ENCODE data around the gene MAP3K6. TPM values are rescaled to one million over a fixed set of nuclear protein-coding genes. Genes with fewer than 3 reads are reported as not detected.

MAP3K6 gene
- total and polyA plus RNA-seq, 4 donors, result 1.3 to 8.3 (median 4.0) TPM

DNA sequence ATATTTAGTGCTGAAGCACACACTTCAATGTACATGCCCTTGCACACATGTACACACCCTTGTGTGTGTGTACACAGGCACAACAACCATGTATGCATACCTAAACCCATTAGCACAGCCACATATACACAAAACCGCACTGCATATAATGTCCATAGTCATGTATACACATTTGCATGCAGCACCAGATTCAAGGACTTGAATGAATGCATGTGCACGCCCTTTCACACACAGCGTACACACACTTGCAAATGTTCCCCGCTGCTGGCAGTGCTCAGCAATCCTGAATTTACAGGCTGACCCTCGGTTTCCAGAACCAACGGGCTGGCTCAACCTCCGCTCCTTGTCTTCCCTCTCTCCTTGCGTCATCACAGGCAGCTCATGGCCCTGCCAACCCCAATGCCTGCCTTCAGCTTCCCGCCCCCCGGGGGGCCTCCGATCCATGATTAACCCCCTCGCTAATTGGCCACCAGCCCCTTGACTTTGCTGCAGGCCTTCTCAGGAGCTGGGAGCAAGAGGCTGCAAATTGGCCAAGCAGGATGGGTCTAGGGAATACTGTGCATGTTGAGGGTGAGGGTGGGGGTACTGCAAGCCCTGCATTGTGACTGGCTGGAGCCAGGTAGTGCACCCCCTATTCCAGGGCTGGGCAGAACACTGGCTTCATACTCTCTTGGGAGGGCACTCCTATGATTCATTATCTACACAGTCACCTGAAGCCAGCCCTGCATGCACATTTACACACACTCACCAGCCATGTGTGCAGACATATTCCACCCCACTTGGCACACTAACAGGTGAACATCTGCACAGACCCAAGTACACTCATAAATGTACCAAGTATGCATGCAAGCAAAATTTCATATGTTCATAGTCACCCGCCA lies 33.6 kb upstream of the MAP3K6 start:
- DNase-seq (ENCODE audit: low spot score), result no peak
- no peaks in the 10 kb centered on the region for H3K9me3 ChIP-seq (ENCODE audit: control insufficient read depth in 4 of 4, low read length in 3 of 4)
- no peak overlapping the region for H3K4me3 ChIP-seq (ENCODE audit: low read depth in 1 of 3, low read length in 3 of 3)
- no peak overlapping the region for H3K9ac ChIP-seq (ENCODE audit: low read depth in 1 of 2, low read length in 2 of 2)
- peaks cover 0 to 12% (median 2%) of the 10 kb centered on the region in 4 donors for H3K4me1 ChIP-seq (ENCODE audit: control insufficient read depth in 4 of 4, insufficient read depth in 4 of 4, low read length in 3 of 4)
- TF ChIP-seq HNF4G (IDR thresholded peaks at IDR 0.05), result no peak
- TF ChIP-seq, protein P1, sequence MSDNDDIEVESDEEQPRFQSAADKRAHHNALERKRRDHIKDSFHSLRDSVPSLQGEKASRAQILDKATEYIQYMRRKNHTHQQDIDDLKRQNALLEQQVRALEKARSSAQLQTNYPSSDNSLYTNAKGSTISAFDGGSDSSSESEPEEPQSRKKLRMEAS (IDR thresholded peaks at IDR 0.05), result no peak
- TF ChIP-seq SP1 (IDR thresholded peaks at IDR 0.05), result no peak
- TF ChIP-seq, protein P2, sequence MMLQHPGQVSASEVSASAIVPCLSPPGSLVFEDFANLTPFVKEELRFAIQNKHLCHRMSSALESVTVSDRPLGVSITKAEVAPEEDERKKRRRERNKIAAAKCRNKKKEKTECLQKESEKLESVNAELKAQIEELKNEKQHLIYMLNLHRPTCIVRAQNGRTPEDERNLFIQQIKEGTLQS (IDR thresholded peaks at IDR 0.05), result no peak
- TF ChIP-seq YY1 (IDR thresholded peaks at IDR 0.05), result no peak
- TF ChIP-seq TAF1 (conservative IDR thresholded peaks at IDR 0.05), result no peak
- H3K36me3 ChIP-seq (ENCODE audit: control insufficient read depth in 4 of 4, insufficient read depth in 3 of 4, low read depth in 1 of 4, low read length in 3 of 4), result no peaks in the 10 kb centered on the region
- H3K27me3 ChIP-seq (ENCODE audit: control insufficient read depth in 4 of 4, insufficient read depth in 4 of 4, low read length in 3 of 4), result no peaks in the 10 kb centered on the region
- no peak overlapping the region for H3K27ac ChIP-seq (ENCODE audit: low read depth in 1 of 2, low read length in 2 of 2)
- 43% methylated on average over 13 of the region's 13 CpGs for WGBS

DNA sequence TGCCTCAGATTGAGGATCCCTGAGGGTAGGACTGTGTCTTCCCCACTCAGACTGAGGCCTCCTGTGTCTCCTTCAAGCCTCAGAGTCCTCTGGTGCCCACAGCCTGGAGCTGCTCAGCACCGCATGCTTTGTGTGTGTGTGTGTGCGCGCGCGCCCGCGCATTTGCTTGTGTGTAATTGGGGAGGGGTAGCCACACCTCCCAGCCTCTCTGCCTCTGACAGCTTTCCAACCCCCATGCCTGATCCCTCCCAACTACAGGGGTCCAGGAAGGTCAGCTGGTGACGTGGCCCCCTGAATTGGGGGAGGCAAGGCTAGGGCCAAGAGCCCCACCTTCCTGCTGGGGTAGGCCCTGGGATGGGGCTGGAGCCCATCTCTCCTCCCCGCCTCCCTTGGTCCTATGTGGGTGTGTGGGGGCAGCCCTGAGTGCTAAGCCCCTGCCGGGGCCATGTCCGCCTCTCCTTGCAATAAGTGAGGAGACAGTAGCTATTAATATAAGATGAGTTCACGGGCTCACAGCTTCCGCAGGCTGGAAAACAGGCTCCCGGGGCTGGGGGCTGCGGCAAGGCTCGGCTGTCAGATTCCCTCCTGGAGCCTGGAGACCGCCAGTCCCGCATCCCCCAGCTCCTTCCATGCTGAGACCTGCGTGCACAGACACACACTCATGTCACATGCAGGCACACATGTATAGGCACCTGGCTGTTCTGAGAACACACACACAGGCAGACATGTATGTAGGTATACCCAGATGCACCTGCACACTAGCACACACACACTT lies 32.7 kb upstream of the MAP3K6 start:
- no peak overlapping the region for H3K9ac ChIP-seq (ENCODE audit: low read depth in 1 of 2, low read length in 2 of 2)
- DNase-seq (ENCODE audit: low spot score), result no peak
- TF ChIP-seq HNF4G (IDR thresholded peaks at IDR 0.05), result no peak
- no peak for TF ChIP-seq SP1 (IDR thresholded peaks at IDR 0.05)
- TF ChIP-seq RXRA (IDR thresholded peaks at IDR 0.05), result no peak
- TF ChIP-seq EGR1 (IDR thresholded peaks at IDR 0.05; ENCODE audit: low read depth in 2 of 2), result no peak
- TF ChIP-seq, protein P3, sequence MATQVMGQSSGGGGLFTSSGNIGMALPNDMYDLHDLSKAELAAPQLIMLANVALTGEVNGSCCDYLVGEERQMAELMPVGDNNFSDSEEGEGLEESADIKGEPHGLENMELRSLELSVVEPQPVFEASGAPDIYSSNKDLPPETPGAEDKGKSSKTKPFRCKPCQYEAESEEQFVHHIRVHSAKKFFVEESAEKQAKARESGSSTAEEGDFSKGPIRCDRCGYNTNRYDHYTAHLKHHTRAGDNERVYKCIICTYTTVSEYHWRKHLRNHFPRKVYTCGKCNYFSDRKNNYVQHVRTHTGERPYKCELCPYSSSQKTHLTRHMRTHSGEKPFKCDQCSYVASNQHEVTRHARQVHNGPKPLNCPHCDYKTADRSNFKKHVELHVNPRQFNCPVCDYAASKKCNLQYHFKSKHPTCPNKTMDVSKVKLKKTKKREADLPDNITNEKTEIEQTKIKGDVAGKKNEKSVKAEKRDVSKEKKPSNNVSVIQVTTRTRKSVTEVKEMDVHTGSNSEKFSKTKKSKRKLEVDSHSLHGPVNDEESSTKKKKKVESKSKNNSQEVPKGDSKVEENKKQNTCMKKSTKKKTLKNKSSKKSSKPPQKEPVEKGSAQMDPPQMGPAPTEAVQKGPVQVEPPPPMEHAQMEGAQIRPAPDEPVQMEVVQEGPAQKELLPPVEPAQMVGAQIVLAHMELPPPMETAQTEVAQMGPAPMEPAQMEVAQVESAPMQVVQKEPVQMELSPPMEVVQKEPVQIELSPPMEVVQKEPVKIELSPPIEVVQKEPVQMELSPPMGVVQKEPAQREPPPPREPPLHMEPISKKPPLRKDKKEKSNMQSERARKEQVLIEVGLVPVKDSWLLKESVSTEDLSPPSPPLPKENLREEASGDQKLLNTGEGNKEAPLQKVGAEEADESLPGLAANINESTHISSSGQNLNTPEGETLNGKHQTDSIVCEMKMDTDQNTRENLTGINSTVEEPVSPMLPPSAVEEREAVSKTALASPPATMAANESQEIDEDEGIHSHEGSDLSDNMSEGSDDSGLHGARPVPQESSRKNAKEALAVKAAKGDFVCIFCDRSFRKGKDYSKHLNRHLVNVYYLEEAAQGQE (IDR thresholded peaks at IDR 0.05), result no peak
- TF ChIP-seq, protein P2 (IDR thresholded peaks at IDR 0.05), result no peak
- TF ChIP-seq, protein P1 (IDR thresholded peaks at IDR 0.05), result no peak
- TF ChIP-seq TAF1 (conservative IDR thresholded peaks at IDR 0.05), result no peak
- TF ChIP-seq, protein P4, sequence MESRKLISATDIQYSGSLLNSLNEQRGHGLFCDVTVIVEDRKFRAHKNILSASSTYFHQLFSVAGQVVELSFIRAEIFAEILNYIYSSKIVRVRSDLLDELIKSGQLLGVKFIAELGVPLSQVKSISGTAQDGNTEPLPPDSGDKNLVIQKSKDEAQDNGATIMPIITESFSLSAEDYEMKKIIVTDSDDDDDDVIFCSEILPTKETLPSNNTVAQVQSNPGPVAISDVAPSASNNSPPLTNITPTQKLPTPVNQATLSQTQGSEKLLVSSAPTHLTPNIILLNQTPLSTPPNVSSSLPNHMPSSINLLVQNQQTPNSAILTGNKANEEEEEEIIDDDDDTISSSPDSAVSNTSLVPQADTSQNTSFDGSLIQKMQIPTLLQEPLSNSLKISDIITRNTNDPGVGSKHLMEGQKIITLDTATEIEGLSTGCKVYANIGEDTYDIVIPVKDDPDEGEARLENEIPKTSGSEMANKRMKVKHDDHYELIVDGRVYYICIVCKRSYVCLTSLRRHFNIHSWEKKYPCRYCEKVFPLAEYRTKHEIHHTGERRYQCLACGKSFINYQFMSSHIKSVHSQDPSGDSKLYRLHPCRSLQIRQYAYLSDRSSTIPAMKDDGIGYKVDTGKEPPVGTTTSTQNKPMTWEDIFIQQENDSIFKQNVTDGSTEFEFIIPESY (IDR thresholded peaks at IDR 0.05), result no peak
- TF ChIP-seq YY1 (IDR thresholded peaks at IDR 0.05), result no peak
- no peak for TF ChIP-seq JUND (IDR thresholded peaks at IDR 0.05)
- TF ChIP-seq NR2F2 (IDR thresholded peaks at IDR 0.05), result no peak
- TF ChIP-seq, protein P5, sequence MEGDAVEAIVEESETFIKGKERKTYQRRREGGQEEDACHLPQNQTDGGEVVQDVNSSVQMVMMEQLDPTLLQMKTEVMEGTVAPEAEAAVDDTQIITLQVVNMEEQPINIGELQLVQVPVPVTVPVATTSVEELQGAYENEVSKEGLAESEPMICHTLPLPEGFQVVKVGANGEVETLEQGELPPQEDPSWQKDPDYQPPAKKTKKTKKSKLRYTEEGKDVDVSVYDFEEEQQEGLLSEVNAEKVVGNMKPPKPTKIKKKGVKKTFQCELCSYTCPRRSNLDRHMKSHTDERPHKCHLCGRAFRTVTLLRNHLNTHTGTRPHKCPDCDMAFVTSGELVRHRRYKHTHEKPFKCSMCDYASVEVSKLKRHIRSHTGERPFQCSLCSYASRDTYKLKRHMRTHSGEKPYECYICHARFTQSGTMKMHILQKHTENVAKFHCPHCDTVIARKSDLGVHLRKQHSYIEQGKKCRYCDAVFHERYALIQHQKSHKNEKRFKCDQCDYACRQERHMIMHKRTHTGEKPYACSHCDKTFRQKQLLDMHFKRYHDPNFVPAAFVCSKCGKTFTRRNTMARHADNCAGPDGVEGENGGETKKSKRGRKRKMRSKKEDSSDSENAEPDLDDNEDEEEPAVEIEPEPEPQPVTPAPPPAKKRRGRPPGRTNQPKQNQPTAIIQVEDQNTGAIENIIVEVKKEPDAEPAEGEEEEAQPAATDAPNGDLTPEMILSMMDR (IDR thresholded peaks at IDR 0.05; ENCODE audit: low read depth, low read length, missing input control), result no peak
- TF ChIP-seq HNF4A (conservative IDR thresholded peaks at IDR 0.05), result no peak
- no peak for TF ChIP-seq FOXA1 (IDR thresholded peaks at IDR 0.05)
- no peak for TF ChIP-seq FOXA2 (IDR thresholded peaks at IDR 0.05)
- no peak for TF ChIP-seq RAD21 (IDR thresholded peaks at IDR 0.05)
- no peak for TF ChIP-seq GABPA (IDR thresholded peaks at IDR 0.05 in 1 of 2, conservative IDR thresholded peaks at IDR 0.05 in 1 of 2)
- WGBS, result 55% methylated on average over 19 of the region's 19 CpGs
- peaks cover 0 to 12% (median 2%) of the 10 kb centered on the region in 4 donors for H3K4me1 ChIP-seq (ENCODE audit: control insufficient read depth in 4 of 4, insufficient read depth in 4 of 4, low read length in 3 of 4)
- H3K9me3 ChIP-seq (ENCODE audit: control insufficient read depth in 4 of 4, low read length in 3 of 4), result no peaks in the 10 kb centered on the region
- H3K27me3 ChIP-seq (ENCODE audit: control insufficient read depth in 4 of 4, insufficient read depth in 4 of 4, low read length in 3 of 4), result no peaks in the 10 kb centered on the region
- no peaks in the 10 kb centered on the region for H3K36me3 ChIP-seq (ENCODE audit: control insufficient read depth in 4 of 4, insufficient read depth in 3 of 4, low read depth in 1 of 4, low read length in 3 of 4)
- no peak overlapping the region for H3K4me3 ChIP-seq (ENCODE audit: low read depth in 1 of 3, low read length in 3 of 3)
- H3K27ac ChIP-seq (ENCODE audit: low read depth in 1 of 2, low read length in 2 of 2), result no peak overlapping the region

Measured in liver (tissue), 9 donors.